A549 (cell line): ENCODE measurements around the gene GOSR2. TPM values are rescaled to one million over a fixed set of nuclear protein-coding genes. Genes with fewer than 3 reads are reported as not detected.

Experiments
- ATAC-seq, 2 experiments: fragments of 200-7000 bp in 1 of 2; fragments of >200 bp in 1 of 2; cut with Nextera tagmentation in 1 of 2; cut with Tn5 transposase in 1 of 2; 3 replicates each; pipeline versions ENCODE4 v1.8.0 to v1.9.1; 2018 to 2020; ENCODE audit warnings: mild to moderate bottlenecking in 1 of 2, moderate library complexity in 1 of 2
- CTCF ChIA-PET: fragments of 300-600 bp; sonication (Branson Sonifier 250); formaldehyde crosslinking; extraction: SDS; loops from one replicate; lab custom pipeline; 2021; ENCODE audit warnings: antibody characterized with exemption, inconsistent platforms; lab: Yijun Ruan, JAX
- POLR2A ChIA-PET: fragments of 350-600 bp; formaldehyde crosslinking; extraction: SDS; loops from one replicate; lab custom pipeline; 2021; ENCODE audit warnings: antibody characterized with exemption, inconsistent platforms; lab: Yijun Ruan, JAX
- DNase-seq, 2 experiments: peaks; one replicate each; pipeline versions ENCODE4 v3.0.0 to v3.0.0-alpha.2; 2011 to 2016; ENCODE audit warnings: low read depth in 1 of 2, low spot score in 1 of 2
- FAIRE-seq: peaks from 2 replicates; lab custom pipeline; 2011; peaks lifted over from hg19 to GRCh38; lab: Jason Lieb, UNC
- H3K27ac ChIP-seq, 2 experiments: fragments of >200 bp; sonication (Bioruptor Twin); formaldehyde crosslinking; 3 replicates each; pipeline ENCODE4 v1.5.1; 2016 to 2017
- H3K4me1 ChIP-seq: fragments of >200 bp; sonication (Bioruptor Twin); formaldehyde crosslinking; 3 replicates; pipeline ENCODE4 v1.6.1; 2016
- H3K4me2 ChIP-seq: fragments of >200 bp; sonication (Bioruptor Twin); formaldehyde crosslinking; 3 replicates; pipeline ENCODE4 v1.6.1; 2016
- H3K4me3 ChIP-seq: fragments of >200 bp; sonication (Bioruptor Twin); formaldehyde crosslinking; 3 replicates; pipeline ENCODE4 v1.5.1; 2016
- H3K9me3 ChIP-seq: fragments of >200 bp; sonication (Bioruptor Twin); formaldehyde crosslinking; 3 replicates; pipeline ENCODE4 v1.6.1; 2016
- CHD2 ChIP-seq: fragments of 150-350 bp; IDR thresholded peaks from 2 replicates; pipeline ENCODE4 v1.6.1; 2014; ENCODE audit warnings: low read length; ENCODE audit not compliant: partially characterized antibody
- CHD4 ChIP-seq: fragments of 200-600 bp; sonication (generic); IDR thresholded peaks from 2 replicates; pipeline ENCODE4 v1.6.1; 2016; ENCODE audit warnings: antibody characterized with exemption, mild to moderate bottlenecking, borderline replicate concordance
- CTCF ChIP-seq: fragments of >200 bp; sonication (Bioruptor Twin); formaldehyde crosslinking; IDR thresholded peaks from 3 replicates; pipeline ENCODE4 v1.5.1; 2016
- EP300 ChIP-seq, 2 experiments: fragments of >200 bp; sonication (Bioruptor Twin); formaldehyde crosslinking; IDR thresholded peaks; 2 replicates in 1 of 2; 3 replicates in 1 of 2; pipeline ENCODE4 v1.6.1; 2016 to 2017
- ESRRA ChIP-seq: fragments of 150-350 bp; IDR thresholded peaks from 2 replicates; pipeline ENCODE4 v1.6.1; 2014; ENCODE audit warnings: mild to moderate bottlenecking, low read length, borderline replicate concordance
- FOSL2 ChIP-seq, 2 experiments: fragments of 450-650 bp in 1 of 2; fragments of >200 bp in 1 of 2; sonication (Bioruptor Twin) in 1 of 2; formaldehyde crosslinking; IDR thresholded peaks; 2 replicates each; pipeline versions ENCODE4 v1.5.0 to v1.6.1; 2016 to 2020; ENCODE audit warnings: mild to moderate bottlenecking in 1 of 2, moderate library complexity in 1 of 2
- GATA3 ChIP-seq: IDR thresholded peaks from 2 replicates; pipeline ENCODE4 v1.6.1; 2012; ENCODE audit warnings: borderline replicate concordance
- HOXB5 ChIP-seq: fragments of 250-450 bp; sonication (Bioruptor Pico); IDR thresholded peaks from 2 replicates; pipeline ENCODE4 v1.5.0; 2020; ENCODE audit warnings: mild to moderate bottlenecking, moderate library complexity
- MYC ChIP-seq: IDR thresholded peaks from 2 replicates; pipeline ENCODE4 v1.6.1; 2012; ENCODE audit warnings: mild to moderate bottlenecking, inconsistent platforms, low read length, improper control_type of control experiment, borderline replicate concordance
- POLR2A ChIP-seq: IDR thresholded peaks from 2 replicates; pipeline ENCODE4 v1.6.1; 2012; ENCODE audit warnings: mild to moderate bottlenecking, low read length
- POLR2AphosphoS2 ChIP-seq: conservative IDR thresholded peaks from 2 replicates; pipeline ENCODE4 v1.6.1; 2012; ENCODE audit warnings: low read length, improper control_type of control experiment, inconsistent platforms
- RAD21 ChIP-seq, 2 experiments: fragments of >200 bp in 1 of 2; sonication (Bioruptor Twin) in 1 of 2; formaldehyde crosslinking in 1 of 2; IDR thresholded peaks in 1 of 2; conservative IDR thresholded peaks in 1 of 2; 2 replicates in 1 of 2; 3 replicates in 1 of 2; pipeline ENCODE4 v1.6.1; 2012 to 2018; ENCODE audit warnings: inconsistent platforms in 1 of 2
- RARB ChIP-seq: fragments of 250-450 bp; sonication (Bioruptor Pico); IDR thresholded peaks from 2 replicates; pipeline ENCODE4 v1.8.0; 2021; ENCODE audit warnings: mild to moderate bottlenecking, moderate library complexity
- RCOR1 ChIP-seq: fragments of 150-350 bp; IDR thresholded peaks from 2 replicates; pipeline ENCODE4 v1.6.1; 2014; ENCODE audit warnings: antibody characterized with exemption, low read length, low read depth
- RFX5 ChIP-seq: fragments of 450-650 bp; IDR thresholded peaks from 2 replicates; pipeline ENCODE4 v1.7.1; 2014; ENCODE audit warnings: antibody characterized with exemption, mild to moderate bottlenecking, moderate library complexity
- SMC3 ChIP-seq: fragments of >200 bp; sonication (Bioruptor Twin); formaldehyde crosslinking; IDR thresholded peaks from 3 replicates; pipeline ENCODE4 v1.6.1; 2018; ENCODE audit warnings: inconsistent platforms
- SREBF2 ChIP-seq: fragments of 450-650 bp; IDR thresholded peaks from 2 replicates; pipeline ENCODE4 v1.6.1; 2014; ENCODE audit warnings: mild to moderate bottlenecking, moderate library complexity
- ZC3H11A ChIP-seq: fragments of 450-650 bp; IDR thresholded peaks from 2 replicates; pipeline ENCODE4 v1.6.1; 2014; ENCODE audit warnings: antibody characterized with exemption, mild to moderate bottlenecking
- ZFP36 ChIP-seq: fragments of 450-650 bp; IDR thresholded peaks from 2 replicates; pipeline ENCODE4 v1.6.1; 2014; ENCODE audit warnings: borderline replicate concordance; ENCODE audit not compliant: partially characterized antibody
- WGBS: methylation state at CpG from one replicate; pipeline ENCODE4 v1.1.6; 2017; ENCODE audit errors: missing lambda C conversion rate; 5-methylcytosine and 5-hydroxymethylcytosine counted together
- polyA plus RNA-seq, 4 experiments: library from polyadenylated mRNA; depleted of rRNA in 3 of 4; stranded (reverse); fragments of >200 nt; fragmentation: RNase III in 1 of 4; extraction: RNeasy Plus Mini Kit Qiagen cat#74134 plus additional on column Dnase treatment in 1 of 4; gene quantifications; 2 replicates in 3 of 4; 3 replicates in 1 of 4; pipeline ENCODE4 v1.2.3, GENCODE V29; 2011 to 2017

Gene GOSR2
- polyA plus RNA-seq, 2 of the 4 experiments (the other 2 are of a cell fraction) = 36.9 to 68.3 TPM

- TF ChIP-seq ZFP36 = no peak
- no peak for TF ChIP-seq GATA3
- no peak for TF ChIP-seq EP300 (IDR thresholded peaks at IDR 0.05)
- no peak for TF ChIP-seq RCOR1
- TF ChIP-seq SREBF2 = no peak
- TF ChIP-seq POLR2AphosphoS2 = no peak
- TF ChIP-seq POLR2A = no peak
- TF ChIP-seq FOSL2 (IDR thresholded peaks at IDR 0.05) = no peak
- no peak for TF ChIP-seq FOSL2 (CRISPR knock-in tag; IDR thresholded peaks at IDR 0.05)
- no peak for TF ChIP-seq CHD2
- TF ChIP-seq CTCF = no peak
- TF ChIP-seq CHD4 = no peak
- TF ChIP-seq RARB (CRISPR knock-in tag) = no peak
- no peak for TF ChIP-seq HOXB5 (CRISPR knock-in tag)
- TF ChIP-seq RAD21 (conservative IDR thresholded peaks at IDR 0.05 in 1 of 2, IDR thresholded peaks at IDR 0.05 in 1 of 2) = no peak
- no peak for TF ChIP-seq SMC3
- TF ChIP-seq RFX5 = no peak
- TF ChIP-seq MYC = no peak
- Histone ChIP-seq H3K4me1 (no peaks in the 10 kb centered on the region), H3K4me3 (no peak overlapping the region), H3K9me3 (0 out of 3 replicates have a peak, but pooled peaks cover 8% of the 10 kb centered on the region), H3K27ac (no peak overlapping the region), H3K4me2 (no peak overlapping the region)
- 58% methylated on average over 9 of the region's 9 CpGs for WGBS
- ChIA-PET CTCF (interaction anchor here (1.0 to 1.9 kb wide), 5 partner anchors 17 to 60 kb away, joined by 3 to 6 read pairs (median 5); no protein-coding TSS in a partner anchor), POLR2A (no interaction called here)
- no peak for ATAC-seq
- DNase-seq = no peak
- no peak for FAIRE-seq
Observed at GRCh38 chr17:46901291-46901690, 21.7 kb upstream of the GOSR2 start.

- no peak for FAIRE-seq
- Histone ChIP-seq H3K4me2 (no peak overlapping the region), H3K4me3 (no peak overlapping the region), H3K27ac (no peak overlapping the region), H3K9me3 (0 out of 3 replicates have a peak, but pooled peaks cover 4% of the 10 kb centered on the region), H3K4me1 (no peaks in the 10 kb centered on the region)
- CTCF ChIA-PET = interaction anchor here (0.7 kb wide), 1 partner anchor 1061 kb away, joined by 3 read pairs; no protein-coding TSS in a partner anchor
- POLR2A ChIA-PET = no interaction called here
- no peak for DNase-seq
- WGBS = 20% methylated on average over 4 of the region's 4 CpGs
- no peak for TF ChIP-seq ZFP36
- ATAC-seq = no peak; a peak in 1 of 6 replicates
Observed at GRCh38 chr17:46903762-46904672, 18.9 kb upstream of the GOSR2 start.

GRCh38 chr17:46908068-46908737 lies 14.8 kb upstream of the GOSR2 start:
- no peaks in the 10 kb centered on the region for H3K4me1 ChIP-seq
- ChIA-PET CTCF (interaction anchor here (1.0 to 3.6 kb wide), 8 partner anchors 10 to 73 kb away, joined by 3 to 25 read pairs (median 4); no protein-coding TSS in a partner anchor), POLR2A (no interaction called here)
- FAIRE-seq (no peak), DNase-seq (no peak), ATAC-seq (no peak)
- H3K4me3 ChIP-seq = no peak overlapping the region
- no peak for TF ChIP-seq ZC3H11A
- no peak for TF ChIP-seq ESRRA
- H3K27ac ChIP-seq = no peak overlapping the region
- WGBS = 65% methylated on average over 10 of the region's 14 CpGs
- no peak overlapping the region for H3K4me2 ChIP-seq
- no peaks in the 10 kb centered on the region for H3K9me3 ChIP-seq
